Measurements from ENCODE around the gene RPH3AL.
"Not testable (repeated sequence)": the region's sequence is repeated elsewhere in the genome, so short reads cannot be mapped to it uniquely, and the experiment has no call there.

The RPH3AL gene

GRCh38 chr17:177155-177554 lies 175.5 kb downstream of the RPH3AL start:
- TF ChIP-seq ZNF274 (IDR thresholded peaks at IDR 0.05; ENCODE audit: low read depth, low read length), result no peak
- H3K4me3 ChIP-seq (ENCODE audit: low read length), result no peak overlapping the region

DNA sequence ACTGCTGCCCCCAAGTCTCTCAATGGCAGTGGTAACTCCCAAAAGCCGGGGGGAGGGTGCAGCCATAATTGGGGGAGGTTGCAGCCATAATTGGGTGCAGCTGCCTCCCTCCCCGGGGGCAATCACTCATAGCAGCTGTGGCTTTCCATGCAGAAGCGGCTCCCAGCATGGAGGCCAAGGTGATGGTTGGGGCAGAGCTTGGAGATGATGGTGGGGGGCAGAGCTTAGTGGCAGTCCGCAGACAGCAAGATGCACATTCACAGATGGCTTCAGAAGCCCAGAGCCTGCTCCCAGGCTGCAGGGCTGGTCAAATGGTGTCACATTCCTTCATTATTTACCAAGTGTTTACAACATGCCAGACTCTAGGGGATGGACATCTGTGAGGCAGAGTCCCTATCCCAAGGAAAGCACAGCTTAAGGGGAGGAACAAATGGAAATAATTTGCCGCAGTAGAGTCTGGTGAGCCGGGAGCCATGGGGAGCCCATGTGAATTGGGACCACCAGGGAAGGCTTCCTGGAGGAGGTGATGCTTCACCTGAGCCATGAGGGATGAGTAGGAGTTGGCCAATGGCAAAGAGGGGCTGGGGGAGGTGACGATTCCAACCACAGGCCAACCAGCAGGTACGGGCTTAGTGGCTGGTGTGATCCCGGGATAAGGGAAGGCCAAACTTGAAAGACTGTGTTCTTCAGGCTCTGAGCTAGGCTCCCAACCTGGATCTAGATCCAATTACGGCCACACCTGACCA lies 179.3 kb downstream of the RPH3AL start:
- no peak overlapping the region for H3K4me3 ChIP-seq (ENCODE audit: low read length)
- no peak for TF ChIP-seq ZNF274 (IDR thresholded peaks at IDR 0.05; ENCODE audit: low read depth, low read length)

GRCh38 chr17:172401-172800 lies 180.2 kb downstream of the RPH3AL start:
- H3K4me3 ChIP-seq (ENCODE audit: low read length), result no peak overlapping the region
- no peak for TF ChIP-seq ZNF274 (IDR thresholded peaks at IDR 0.05; ENCODE audit: low read depth, low read length)

DNA sequence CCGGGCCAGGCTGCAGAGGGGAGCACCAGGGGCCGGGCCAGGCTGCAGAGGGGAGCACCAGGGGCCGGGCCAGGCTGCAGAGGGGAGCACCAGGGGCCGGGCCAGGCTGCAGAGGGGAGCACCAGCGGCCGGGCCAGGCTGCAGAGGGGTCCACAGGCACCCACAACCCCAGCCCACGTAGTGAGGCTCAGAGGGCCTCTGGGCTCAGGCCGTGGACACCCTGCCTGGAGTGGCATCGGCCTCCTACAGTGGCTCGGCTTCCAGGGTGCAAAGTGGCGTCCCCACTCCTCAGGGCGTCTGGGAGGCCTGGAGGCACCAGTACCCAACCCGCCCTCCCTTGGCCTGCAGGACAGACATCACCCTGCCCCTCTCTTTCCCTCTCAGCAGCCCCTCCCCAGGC lies 180.7 kb downstream of the RPH3AL start:
- H3K4me3 ChIP-seq (ENCODE audit: low read length), result no peak overlapping the region
- TF ChIP-seq ZNF274 (IDR thresholded peaks at IDR 0.05; ENCODE audit: low read depth, low read length), result no peak

DNA sequence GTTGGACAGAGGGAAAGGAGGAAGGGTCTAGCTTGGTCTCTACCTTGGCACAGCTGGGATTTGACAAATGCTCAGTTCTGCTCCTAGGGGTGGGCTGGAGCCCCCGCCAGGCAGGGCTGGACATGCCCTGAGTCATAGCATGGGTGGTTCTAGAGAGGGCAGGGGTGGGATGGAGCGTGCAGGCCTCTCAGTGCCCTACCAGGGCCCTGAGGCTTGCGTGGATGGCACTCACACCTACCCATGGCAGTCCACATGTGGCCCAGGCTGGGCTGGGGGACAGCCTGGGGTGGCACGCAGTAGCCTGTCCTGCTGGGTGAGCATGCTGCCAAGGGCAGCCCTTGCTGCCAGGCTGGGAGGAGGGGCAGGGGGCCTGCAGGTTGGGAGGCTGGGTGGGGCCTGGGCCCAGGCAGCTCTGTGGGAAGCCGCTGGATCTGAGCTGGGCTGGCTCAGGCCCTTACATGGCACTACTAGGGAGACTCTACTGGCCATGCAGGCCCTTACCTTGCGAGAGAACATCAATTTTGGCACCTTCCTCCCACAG lies 182.4 kb downstream of the RPH3AL start:
- TF ChIP-seq ZNF274 (IDR thresholded peaks at IDR 0.05; ENCODE audit: low read depth, low read length), result no peak

DNA sequence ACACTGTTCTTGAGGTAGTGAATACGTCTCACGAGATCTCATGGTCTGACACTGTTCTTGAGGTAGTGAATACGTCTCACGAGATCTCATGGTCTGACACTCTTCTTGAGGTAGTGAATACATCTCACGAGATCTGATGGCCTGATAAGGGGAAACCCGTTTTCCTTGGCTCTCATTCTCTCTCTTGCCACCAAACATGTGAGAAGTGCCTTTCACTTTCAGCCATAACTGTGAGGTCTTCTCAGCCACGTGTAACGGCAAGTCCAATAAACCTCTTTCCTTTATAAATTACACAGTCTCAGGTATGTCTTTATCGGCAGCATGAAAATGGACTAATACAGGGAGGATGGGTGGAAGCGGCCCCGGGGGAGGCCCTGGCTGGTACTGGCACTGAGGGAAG lies 184.0 kb downstream of the RPH3AL start:
- not testable (repeated sequence) for H3K4me3 ChIP-seq (ENCODE audit: low read length)

More for the DNA sequence above, 182.4 kb downstream of the RPH3AL start:
- no peak overlapping the region for H3K4me3 ChIP-seq (ENCODE audit: low read length)

DNA sequence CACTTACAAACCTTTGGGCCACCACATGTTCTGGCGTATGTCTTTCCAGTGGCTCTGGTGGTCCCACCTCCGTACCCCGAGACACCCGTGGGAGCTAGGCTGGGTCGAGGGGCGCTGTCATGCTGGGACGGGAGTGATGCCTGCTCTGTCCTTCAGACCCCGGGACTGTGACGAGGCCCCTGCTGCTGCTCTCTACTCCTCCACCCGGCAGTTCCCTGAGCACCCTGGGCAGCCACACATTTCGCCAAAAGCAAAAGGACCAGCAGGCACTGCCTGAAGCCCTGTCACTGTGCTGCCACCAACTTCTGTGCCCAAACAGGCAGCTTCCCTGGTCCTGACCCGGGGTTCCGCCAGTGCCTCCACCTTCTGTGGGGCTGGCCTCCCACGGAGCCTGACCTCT lies 186.7 kb downstream of the RPH3AL start:
- no peak overlapping the region for H3K4me3 ChIP-seq (ENCODE audit: low read length)
- TF ChIP-seq ZNF274 (IDR thresholded peaks at IDR 0.05; ENCODE audit: low read depth, low read length), result no peak

GRCh38 chr17:164303-165235 lies 188.0 kb downstream of the RPH3AL start:
- H3K4me3 ChIP-seq (ENCODE audit: low read length), result no peak overlapping the region
- no peak for TF ChIP-seq ZNF274 (IDR thresholded peaks at IDR 0.05; ENCODE audit: low read depth, low read length)

- no peak for TF ChIP-seq ZNF274 (IDR thresholded peaks at IDR 0.05; ENCODE audit: low read depth, low read length)
- no peak overlapping the region for H3K4me3 ChIP-seq (ENCODE audit: low read length)
These were observed 189.0 kb downstream of the RPH3AL start for GRCh38 chr17:163514-164098.

GRCh38 chr17:162689-163088 lies 189.9 kb downstream of the RPH3AL start:
- H3K4me3 ChIP-seq (ENCODE audit: low read length), result no peak overlapping the region
- TF ChIP-seq ZNF274 (IDR thresholded peaks at IDR 0.05; ENCODE audit: low read depth, low read length), result no peak
